ENCODE measurements around the gene PLCB1.
"Not testable (repeated sequence)": the region's sequence is repeated elsewhere in the genome, so short reads cannot be mapped to it uniquely, and the experiment has no call there.

The PLCB1 gene

DNA sequence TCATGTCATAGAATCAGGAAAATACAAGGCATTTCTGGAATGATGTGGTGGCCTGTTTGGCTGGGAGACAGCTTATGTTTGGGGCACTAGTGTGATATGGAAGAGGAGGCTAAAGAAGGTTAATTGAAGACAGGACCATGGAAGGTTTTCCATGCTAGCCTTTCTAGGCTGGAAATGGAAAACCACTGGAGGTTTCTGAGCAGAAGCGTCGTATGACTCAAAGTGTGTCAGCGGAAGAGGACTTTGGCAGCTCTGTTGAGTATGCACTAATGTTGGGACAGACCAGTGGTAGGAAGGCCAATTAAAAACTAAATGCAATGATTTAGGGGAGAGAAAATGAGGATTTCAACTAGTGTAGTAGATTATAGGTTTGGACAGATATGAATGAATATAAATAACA, 413.1 kb downstream of the PLCB1 start:
- DNase-seq (ENCODE audit: low spot score) = peak; percentile 37

DNA sequence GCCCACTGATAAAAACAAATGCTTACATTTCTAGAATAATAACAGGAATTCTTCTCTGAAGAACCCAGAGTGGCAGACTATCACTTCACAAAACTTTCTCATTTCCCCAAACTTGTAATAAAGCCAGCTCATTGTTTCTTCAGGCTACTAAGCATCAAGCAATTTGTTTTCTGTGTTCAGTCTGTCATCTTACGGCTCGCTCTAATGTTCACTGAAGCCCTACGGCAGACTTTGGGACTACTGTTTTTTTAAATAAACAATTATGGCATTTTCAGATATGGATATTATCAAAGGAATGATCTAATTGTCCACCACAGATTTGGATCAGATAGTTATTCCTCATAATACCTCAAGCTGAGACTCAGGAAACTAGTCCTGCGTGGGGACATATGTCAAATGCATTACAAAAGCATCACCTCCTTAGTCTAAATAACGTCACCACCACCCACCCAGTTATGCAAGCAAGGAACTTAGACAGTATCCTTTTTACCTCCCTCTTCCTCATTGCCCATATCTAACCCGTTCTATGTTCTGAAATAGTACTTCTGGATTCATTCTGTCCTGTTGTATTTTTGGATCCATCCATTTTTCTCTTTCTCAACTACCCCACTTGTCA, 415.1 kb downstream of the PLCB1 start:
- DNase-seq (ENCODE audit: low spot score) = no peak

DNA sequence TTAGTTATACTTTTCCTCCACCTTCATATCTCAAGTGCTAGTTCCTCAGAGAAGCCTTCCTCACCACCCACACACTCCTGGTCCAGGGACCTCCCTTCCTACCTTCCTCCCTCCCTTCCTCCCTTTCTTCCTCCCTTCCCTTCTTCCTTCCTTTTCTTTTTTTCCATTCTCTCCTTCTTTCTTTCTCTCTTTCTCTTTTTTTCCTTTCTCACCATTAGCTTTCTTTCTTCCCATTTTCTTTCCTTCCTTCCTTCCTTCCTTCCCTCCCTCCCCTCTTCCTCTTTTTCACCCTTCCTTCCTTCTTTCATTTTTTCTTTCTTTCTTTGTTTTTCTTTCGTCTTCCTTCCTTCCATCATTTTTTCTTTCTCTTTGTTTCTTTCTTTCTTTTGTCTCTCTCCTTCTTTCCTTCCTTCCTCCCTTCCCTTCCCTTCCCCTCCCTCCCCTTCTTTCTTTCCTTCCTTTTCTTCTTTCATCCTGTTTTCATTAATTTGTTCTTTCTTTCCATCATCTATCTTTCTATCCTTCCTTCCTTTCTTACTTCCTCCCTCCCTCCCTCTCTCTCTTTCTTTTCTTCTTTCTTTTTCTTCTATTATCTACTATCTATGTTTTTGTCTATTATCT, 416.0 kb downstream of the PLCB1 start:
- DNase-seq (ENCODE audit: low spot score) = no peak

DNA sequence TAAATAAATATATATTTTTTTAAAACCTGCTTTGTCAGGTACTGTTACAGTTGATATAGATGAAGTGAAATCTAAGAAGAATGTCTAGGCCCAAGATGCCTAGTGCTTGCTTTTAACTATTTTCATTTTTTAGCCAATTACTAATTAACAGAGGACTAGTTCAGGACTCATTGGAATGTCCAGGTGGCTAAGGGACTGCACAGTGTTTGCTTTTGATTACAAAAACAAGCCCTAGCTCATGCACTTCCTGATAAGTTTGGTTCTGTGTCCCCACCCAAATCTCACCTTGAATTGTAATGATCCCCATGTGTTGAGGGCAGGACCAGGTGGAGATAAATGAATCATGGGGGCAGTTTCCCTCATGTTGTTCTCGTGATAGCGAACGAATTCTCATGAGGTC, 417.1 kb downstream of the PLCB1 start:
- DNase-seq (ENCODE audit: low spot score) = no peak

DNA sequence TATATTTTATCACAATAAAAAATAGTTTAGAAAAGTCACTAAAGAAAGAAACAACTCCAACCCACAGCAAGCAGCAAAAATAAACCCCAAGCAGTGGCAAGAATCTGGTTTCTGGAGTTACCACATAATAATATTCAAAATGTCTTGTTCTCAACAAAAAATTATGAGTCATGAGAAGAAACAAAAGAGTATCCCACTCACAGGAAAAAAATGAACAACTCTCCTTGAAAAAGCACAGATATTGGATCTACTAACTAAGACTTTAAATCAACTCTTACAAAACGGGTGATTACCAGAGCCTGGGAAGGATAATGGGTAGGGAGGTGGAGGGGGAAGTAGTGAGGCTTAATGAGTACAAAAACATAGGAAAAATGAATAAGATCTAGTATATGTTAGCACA, 425.6 kb downstream of the PLCB1 start:
- peak; percentile 11 for DNase-seq (ENCODE audit: low spot score)

DNA sequence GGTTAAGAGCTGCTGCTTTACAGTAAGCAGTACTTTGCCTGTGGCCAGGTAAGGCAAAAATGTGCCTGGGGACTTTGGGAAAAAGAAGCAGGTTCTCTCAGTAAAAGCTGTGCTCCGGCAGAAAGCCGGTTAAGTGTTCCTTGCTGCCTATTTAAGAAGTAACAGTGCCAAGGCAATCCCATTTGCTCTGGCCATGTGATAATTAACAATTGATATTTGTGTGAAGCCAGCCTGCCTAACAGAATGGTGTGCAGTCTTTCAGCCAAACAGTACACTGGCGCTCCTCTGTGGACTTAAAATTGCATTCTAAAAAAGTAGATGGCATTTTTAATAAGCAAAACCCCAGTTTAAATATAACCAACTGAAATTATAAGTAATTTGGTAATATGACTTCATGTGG, 430.3 kb downstream of the PLCB1 start:
- no peak for DNase-seq (ENCODE audit: low spot score)

DNA sequence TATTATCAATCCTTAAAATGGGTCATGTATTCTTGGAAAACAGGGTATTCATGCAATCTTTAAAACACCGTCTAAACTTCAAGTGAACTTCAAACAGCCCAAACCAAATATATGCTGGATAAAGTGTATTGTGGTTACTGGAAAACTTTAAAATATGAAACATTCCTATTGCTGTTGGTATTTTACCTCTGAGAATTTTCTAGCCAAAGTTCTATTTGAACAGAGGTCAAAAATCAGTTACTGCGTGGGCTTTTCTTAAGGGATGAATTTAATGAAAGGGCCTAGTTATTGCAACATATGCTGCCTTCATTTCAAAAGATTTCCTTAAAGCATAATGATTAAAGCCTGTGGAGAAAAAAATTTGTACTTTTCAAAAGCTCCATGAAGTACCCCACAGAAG, 436.0 kb downstream of the PLCB1 start:
- no peak for DNase-seq (ENCODE audit: low spot score)

DNA sequence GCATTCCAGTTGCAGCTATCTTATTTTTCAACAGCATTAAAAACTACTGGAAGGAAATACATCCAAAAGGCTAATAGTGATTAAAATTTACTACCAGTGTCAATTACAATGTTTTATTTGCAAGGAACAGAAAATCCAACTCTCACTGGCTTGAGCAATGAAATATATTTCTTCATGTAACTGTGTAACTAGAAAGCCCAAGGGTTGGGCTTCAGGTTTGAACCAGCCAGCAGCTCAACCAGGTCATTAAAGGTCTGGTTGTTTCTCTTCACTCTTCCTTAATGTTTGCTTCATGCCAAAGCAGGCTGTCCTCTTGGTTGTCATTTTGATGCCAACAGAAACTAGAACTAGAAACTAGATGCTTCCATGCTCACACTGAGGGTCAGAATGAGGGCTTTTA, 437.7 kb downstream of the PLCB1 start:
- no peak for DNase-seq (ENCODE audit: low spot score)

DNA sequence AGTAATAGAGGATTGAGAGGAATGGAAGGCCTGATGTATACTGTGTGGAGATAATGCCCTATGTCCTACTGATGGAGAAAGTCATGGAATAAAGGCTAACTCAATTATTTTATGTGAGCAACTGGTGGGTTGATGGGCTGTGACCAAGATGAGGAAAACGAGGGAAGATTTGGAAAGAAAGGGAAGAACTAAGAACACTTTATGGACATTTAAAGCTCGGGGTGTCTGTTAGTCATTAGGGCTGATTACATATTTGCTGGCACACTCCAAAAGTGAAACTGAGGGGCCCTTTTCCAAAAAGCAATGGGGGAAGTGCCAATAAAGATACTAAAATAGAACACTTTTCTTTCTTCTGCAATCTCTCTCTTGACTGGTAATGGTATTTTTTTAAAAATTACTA, 439.5 kb downstream of the PLCB1 start:
- DNase-seq (ENCODE audit: low spot score) = no peak

DNA sequence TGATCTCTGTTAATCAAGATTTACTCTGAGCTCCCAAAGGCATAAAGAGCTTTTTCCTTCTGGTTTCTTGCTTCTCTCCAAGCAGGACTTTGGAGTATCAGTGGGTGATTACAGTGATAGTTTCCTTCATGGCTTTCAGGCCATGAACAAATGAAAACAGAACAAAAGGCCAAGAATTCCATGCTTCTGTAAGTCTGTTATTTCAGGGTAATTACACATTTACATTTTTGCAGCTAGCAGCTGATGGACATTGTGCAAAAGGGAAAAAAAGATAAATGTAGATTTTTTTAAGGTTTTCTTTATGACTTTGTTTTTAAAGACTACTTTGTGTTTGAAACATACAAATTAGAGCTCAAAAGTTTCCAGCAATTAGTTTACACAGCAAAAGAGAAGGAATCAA, 441.6 kb downstream of the PLCB1 start:
- no peak for DNase-seq (ENCODE audit: low spot score)

DNA sequence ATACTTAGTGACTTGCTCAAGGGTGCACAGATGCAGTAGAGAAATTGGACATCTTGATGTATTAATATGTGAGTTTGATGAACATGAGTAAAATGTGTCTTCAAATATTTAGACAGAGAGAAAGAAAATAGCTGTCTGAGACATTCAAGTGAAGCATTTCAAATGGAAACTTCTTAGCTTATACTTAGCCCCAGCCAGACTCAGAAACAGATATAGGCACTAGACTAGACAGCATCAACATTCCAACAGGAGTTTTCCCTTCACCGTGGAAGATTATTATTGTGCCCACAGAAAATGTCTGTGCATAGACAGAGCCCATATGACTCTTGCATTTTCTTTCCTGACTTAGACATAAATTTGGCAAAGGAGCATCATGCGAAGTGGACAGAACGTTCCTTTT, 443.0 kb downstream of the PLCB1 start:
- no peak for DNase-seq (ENCODE audit: low spot score)

DNA sequence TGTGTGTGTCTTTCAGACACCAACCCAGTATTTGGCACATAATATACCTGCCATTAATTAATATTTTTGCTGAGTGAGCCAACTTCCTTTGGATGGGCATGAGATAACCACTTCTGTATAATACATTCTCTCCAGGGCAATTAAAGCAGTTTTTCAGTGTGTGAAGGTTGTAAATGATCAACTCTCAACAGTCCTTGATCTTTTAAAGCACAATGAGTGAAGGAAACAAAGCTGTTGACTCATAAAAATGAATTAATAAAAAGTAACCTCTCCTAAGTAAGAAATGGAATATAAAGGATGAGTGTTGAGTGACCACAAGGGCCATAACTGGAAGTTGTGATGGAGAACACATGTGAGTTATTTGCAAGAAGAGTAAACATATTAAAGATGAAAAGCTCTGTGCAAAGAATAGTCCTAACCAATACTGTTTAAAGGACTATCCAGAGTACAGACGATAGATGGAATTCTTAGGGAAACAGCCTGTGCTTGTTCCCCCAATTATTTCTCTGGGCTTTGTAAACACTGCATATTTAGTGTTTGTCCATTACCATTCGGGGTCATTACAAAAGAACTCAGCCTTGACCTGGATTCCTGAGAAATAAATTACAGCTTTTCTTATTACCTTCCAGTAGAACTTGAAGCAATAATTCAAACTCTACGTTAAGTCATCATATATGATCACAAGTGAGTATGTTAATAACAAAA, 446.2 kb downstream of the PLCB1 start:
- DNase-seq (ENCODE audit: low spot score) = no peak

DNA sequence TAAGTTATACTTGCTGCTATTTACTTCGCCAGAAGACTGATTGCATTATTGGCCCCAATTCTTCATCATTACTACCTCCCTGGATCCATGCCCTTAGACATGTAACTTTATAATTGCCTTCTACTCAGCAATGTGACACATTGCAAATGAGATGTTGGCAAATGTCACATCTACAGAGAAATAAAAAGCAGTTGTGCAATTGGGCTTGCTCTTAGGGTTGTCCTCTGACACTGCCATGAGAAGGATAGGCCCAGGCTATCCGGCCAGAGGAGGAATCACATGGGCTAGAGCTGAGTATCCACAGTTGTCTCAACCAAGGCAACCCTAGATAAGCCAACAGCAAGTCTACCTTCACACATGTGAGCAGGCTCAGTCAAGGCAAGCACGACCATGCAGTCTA, 447.0 kb downstream of the PLCB1 start:
- no peak for DNase-seq (ENCODE audit: low spot score)

DNA sequence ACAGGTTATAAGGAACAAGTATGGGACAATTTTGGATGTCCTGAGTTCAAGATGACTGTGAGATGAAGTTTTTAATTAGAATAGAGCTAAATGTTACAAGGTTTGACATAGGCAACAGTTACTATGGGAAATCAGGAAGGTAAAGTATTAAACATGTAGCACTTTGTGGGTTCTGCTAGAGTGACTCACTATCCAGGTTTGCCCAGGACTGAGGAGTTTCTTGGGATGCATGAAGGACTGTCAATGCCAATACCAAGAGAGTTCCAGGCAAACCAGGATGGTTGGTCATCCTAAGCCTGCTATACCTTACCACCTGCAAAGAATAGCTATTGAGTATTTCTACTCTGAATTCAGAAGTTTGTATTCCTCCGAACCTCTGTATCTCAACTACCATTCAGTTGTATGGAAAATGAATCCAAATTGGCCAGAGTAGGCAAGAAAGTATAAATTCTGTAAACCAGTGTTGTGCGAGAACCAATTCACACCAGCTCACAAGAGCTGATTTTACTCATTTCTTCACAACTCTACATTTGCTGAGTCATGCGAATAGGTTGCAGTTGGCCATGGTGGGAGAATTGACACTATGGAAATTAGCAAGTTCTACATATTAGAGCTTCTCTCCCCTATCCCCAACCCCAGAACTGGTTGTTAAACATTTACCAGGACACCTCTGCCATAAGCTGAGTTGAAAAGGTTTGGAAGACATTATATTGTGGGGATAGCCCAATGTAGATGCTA, 449.5 kb downstream of the PLCB1 start:
- no peak for DNase-seq (ENCODE audit: low spot score)

DNA sequence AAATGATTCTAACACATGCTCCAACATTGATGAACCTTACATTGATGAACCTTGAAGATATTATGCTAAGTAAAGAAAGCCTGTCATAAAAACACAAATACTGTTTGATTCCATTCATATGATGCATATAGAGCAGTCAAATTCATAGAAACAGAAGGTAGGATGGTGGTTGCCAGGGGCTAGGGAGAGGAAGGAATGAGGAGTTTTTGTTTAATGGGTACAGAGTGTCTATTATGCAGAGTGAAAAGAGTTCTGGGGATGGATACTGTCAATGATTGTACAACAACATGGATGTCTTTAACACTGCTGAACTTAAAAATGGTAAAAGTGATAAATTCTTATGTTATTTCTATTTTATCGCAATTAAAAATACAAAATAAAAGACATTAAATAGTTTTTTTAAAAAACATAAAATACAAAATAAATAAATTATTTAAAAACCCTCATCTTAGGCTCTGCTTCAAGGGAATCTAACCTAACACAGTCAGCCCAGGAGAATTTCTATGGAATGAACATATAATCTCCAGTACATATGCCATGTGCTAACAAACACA, 451.0 kb downstream of the PLCB1 start:
- DNase-seq (ENCODE audit: low spot score) = no peak

DNA sequence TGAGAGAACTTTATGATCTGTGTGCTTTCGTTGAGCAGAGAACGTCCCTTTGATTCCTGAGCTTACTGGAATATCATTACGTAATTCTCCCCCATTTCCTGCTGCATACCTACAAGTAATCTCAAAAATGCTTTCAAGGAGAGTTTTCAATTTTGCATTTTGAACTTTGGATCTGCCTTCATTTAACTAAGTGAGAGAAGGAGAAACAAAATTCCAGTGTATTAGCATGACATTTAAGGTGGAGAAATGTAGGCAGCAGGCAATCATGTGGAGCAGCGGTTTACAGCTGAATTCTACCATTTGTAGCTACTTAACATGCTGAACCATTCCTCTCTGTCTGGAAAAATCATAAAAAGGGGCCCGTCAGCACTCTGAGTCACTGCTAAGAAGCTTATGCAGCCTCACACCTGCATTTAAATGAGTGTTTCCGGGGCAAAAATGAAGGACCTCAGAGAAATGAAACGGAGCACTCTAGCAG, 451.5 kb downstream of the PLCB1 start:
- DNase-seq (ENCODE audit: low spot score) = no peak

DNA sequence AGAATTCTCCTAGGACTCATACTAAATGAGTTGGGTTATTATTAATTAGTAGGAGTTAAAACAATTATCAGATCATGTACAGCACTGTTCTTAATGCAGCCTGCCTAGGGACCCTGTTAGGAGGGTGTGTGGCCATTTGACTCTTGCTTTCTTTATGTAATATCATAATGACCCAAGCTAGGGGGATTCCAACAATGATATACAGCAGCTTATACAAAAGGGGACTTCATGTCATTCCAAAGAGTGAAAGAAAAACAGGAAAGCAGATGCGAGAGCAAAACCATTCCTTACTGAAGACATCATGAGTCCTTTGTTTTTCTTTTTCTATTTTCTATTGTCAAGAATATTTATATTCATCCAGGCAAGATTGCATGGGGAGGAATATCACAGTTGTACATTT, 455.2 kb downstream of the PLCB1 start:
- no peak for DNase-seq (ENCODE audit: low spot score)

DNA sequence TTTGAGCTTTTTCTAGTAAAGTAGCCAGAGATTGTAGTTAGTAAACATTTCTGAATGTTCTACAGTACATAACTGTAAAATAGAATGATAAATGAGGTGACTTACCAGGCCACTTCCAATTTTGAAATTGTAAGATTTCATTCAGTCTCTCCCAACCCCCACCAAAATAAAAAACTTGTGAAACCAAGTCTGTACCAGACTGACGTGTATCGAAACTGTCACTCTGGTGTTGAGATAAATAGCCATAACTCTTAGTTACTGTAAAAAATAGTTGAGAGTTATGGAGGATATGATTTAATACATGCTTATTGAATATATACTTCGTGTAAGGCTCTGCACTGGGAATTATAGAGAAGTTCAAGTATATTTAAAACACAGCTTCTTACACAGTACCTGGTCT, 455.7 kb downstream of the PLCB1 start:
- DNase-seq (ENCODE audit: low spot score) = no peak

DNA sequence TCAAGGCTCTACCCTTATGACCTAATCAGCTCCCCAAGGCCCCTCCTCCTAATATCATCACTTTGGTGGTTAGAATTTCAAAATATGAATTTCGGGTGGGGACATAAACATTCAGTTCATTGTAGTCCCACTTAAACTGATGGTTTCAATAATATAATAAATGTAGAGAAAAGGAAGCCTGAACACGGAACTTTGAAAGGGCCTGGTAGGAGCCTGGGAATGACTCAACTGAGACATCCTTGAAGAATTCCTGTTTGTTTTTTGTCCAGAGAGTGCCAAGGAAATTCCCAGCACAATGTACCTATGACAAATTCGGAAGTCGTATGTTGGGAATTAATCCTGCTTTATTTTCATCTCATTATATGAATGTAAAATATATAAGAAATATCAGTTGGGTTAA, 457.9 kb downstream of the PLCB1 start:
- DNase-seq (ENCODE audit: low spot score) = peak; percentile 22

DNA sequence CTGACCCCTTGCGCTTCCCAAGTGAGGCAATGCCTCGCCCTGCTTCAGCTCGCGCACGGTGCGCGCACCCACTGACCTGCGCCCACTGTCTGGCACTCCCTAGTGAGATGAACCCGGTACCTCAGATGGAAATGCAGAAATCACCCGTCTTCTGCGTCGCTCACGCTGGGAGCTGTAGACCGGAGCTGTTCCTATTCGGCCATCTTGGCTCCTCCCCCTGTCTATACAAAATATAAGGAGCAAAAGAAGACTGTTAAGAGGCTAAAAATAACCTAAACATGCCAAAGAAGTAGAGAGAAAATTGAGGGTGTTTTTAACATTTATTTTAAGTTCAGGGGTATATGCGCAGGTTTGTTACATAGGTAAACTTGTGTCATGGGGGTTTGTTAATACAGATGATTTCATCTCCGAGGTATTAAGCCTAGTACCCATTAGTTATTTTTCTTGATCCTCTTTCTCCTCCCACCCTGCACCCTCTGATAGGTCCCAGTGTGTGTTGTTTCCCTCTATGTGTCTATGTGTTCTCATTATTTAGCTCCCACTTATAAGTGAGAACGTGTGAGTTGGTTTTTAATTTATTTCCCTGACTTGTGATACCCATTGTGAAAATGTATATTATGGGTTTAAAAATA, 469.0 kb downstream of the PLCB1 start:
- DNase-seq (ENCODE audit: low spot score) = not testable (repeated sequence)

DNA sequence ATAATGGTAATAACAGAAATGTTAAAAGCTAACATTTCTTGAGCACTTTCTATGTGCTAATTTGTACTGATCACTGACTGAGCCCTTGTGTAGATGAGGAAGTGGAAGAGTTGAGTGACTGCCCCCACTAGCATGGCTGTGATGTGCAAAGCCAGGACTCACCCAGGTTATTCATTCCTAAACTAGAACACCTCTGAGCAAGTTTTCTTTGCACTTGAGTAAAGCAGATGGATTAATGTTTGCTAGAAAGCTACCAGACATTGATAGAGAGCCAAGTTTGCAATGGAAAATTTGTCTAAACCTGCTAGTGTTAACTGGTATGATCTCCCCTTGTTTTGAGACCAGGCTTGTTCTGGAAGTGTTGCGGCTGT, 469.5 kb downstream of the PLCB1 start:
- DNase-seq (ENCODE audit: low spot score) = no peak

Measured in AG08395 (cell line).